K562 (cell line): ENCODE measurements around the gene IPO11. TPM values are rescaled to one million over a fixed set of nuclear protein-coding genes. Genes with fewer than 3 reads are reported as not detected.

ENCODE experiments used
- HDAC8 ChIP-seq: fragments of 450-650 bp; IDR thresholded peaks from 2 replicates; pipeline ENCODE4 v1.6.1; 2016; ENCODE audit warnings: mild to moderate bottlenecking, missing genetic modification characterization, moderate library complexity, missing compliant biosample characterization
- HNRNPUL1 ChIP-seq: fragments of 200-400 bp; formaldehyde crosslinking; IDR thresholded peaks from 2 replicates; pipeline ENCODE4 v1.6.1; 2017; ENCODE audit warnings: low read length
- IRF9 ChIP-seq: fragments of 450-650 bp; IDR thresholded peaks from 2 replicates; pipeline ENCODE4 v1.6.1; 2016; ENCODE audit warnings: missing biosample characterization, missing genetic modification characterization
- KDM1A ChIP-seq, 2 experiments: fragments of 450-650 bp; IDR thresholded peaks; 2 replicates each; pipeline ENCODE4 v1.6.1; 2016; ENCODE audit warnings: mild to moderate bottlenecking in 2 of 2
- MTA3 ChIP-seq: fragments of 450-650 bp; formaldehyde crosslinking; IDR thresholded peaks from 2 replicates; pipeline ENCODE4 v1.6.1; 2017; ENCODE audit warnings: mild to moderate bottlenecking, borderline replicate concordance
- MTF1 ChIP-seq: fragments of 250-450 bp; sonication (Bioruptor Pico); IDR thresholded peaks from 2 replicates; pipeline ENCODE4 v1.9.0; 2021; ENCODE audit warnings: moderate library complexity, mild to moderate bottlenecking, inconsistent platforms, borderline replicate concordance
- PATZ1 ChIP-seq: fragments of 250-450 bp; sonication (Bioruptor Pico); IDR thresholded peaks from 2 replicates; pipeline ENCODE4 v1.5.0; 2020; ENCODE audit warnings: mild to moderate bottlenecking, borderline replicate concordance
- PRMT5 ChIP-seq: sonication (generic); formaldehyde crosslinking; IDR thresholded peaks from 2 replicates; pipeline ENCODE4 v1.5.0; 2020; ENCODE audit warnings: missing genetic modification reagents
- RBFOX2 ChIP-seq: fragments of 200-400 bp; formaldehyde crosslinking; IDR thresholded peaks from 2 replicates; pipeline ENCODE4 v1.6.1; 2017; ENCODE audit warnings: low read depth, mild to moderate bottlenecking, low read length, moderate library complexity
- RFX1 ChIP-seq: fragments of 450-650 bp; IDR thresholded peaks from 2 replicates; pipeline ENCODE4 v1.6.1; 2016; ENCODE audit warnings: mild to moderate bottlenecking, moderate library complexity
- SIRT6 ChIP-seq: IDR thresholded peaks from one replicate; pipeline ENCODE4 v1.6.1; 2012; ENCODE audit warnings: low read depth, mild to moderate bottlenecking, control low read depth, inconsistent platforms, low read length, moderate library complexity
- SNRNP70 ChIP-seq: fragments of 200-400 bp; formaldehyde crosslinking; optimal IDR thresholded peaks from 2 replicates; pipeline ENCODE3; 2017; ENCODE audit warnings: low read depth, low read length
- SRSF1 ChIP-seq: fragments of 200-400 bp; formaldehyde crosslinking; IDR thresholded peaks from 2 replicates; pipeline ENCODE4 v1.6.1; 2017; ENCODE audit warnings: mild to moderate bottlenecking, low read depth, low read length, moderate library complexity
- TAL1 ChIP-seq: fragments of 450-650 bp; IDR thresholded peaks from 2 replicates; pipeline ENCODE4 v1.6.1; 2016; ENCODE audit warnings: mild to moderate bottlenecking
- UBTF ChIP-seq, 2 experiments: IDR thresholded peaks; 2 replicates each; pipeline ENCODE4 v1.6.1; 2012; ENCODE audit warnings: improper control_type of control experiment in 2 of 2, low read depth in 2 of 2, low read length in 2 of 2, borderline replicate concordance in 1 of 2
- WHSC1 ChIP-seq: IDR thresholded peaks from one replicate; pipeline ENCODE4 v1.6.1; 2012; ENCODE audit warnings: low read length, control low read depth, inconsistent platforms
- YBX1 ChIP-seq: fragments of 450-650 bp; IDR thresholded peaks from 2 replicates; pipeline ENCODE4 v1.7.1; 2016; ENCODE audit warnings: mild to moderate bottlenecking
- ZBTB9 ChIP-seq: fragments of 450-650 bp; formaldehyde crosslinking; IDR thresholded peaks from 2 replicates; pipeline ENCODE4 v1.4.0; 2020; ENCODE audit warnings: mild to moderate bottlenecking, moderate library complexity
- ZNF121 ChIP-seq: sonication (generic); formaldehyde crosslinking; conservative IDR thresholded peaks from 2 replicates; pipeline ENCODE4 v1.8.0; 2022; ENCODE audit warnings: missing genetic modification reagents
- ZNF124 ChIP-seq: sonication (generic); formaldehyde crosslinking; IDR thresholded peaks from 2 replicates; pipeline ENCODE4 v1.8.1; 2022; ENCODE audit warnings: missing genetic modification reagents
- ZNF551 ChIP-seq: fragments of 250-450 bp; sonication (Bioruptor Pico); IDR thresholded peaks from 2 replicates; pipeline ENCODE4 v1.5.0; 2021; ENCODE audit warnings: mild to moderate bottlenecking, moderate library complexity
- polyA plus RNA-seq, 8 experiments: library from polyadenylated mRNA; depleted of rRNA in 4 of 8; stranded (reverse) in 5 of 8; unstranded in 3 of 8; fragments of >200 nt; fragmentation: Nextera tagmentation in 2 of 8; fragmentation: Illumina TruSeq in 1 of 8; extraction: Ambion mirVana in 2 of 8; extraction: Trizol in 1 of 8; gene quantifications; 2 replicates each; pipeline versions ENCODE4 v1.2.1 to v1.2.3, GENCODE V29; 2011 to 2014; ENCODE audit warnings: inconsistent platforms in 1 of 8, missing spikeins in 1 of 8
- total RNA-seq, 7 experiments: library from RNA; depleted of rRNA in 6 of 7; stranded (reverse); fragments of >200 nt in 6 of 7; fragmentation: Illumina TruSeq in 2 of 7; extraction: Trizol in 2 of 7; gene quantifications; 2 replicates each; pipeline versions ENCODE4 v1.2.1 to v1.2.3, GENCODE V29; 2011 to 2021; ENCODE audit warnings: low replicate concordance in 1 of 7
- TF ChIP-seq, protein P1 (sequence below): fragments of 250-450 bp; sonication (Bioruptor Pico); IDR thresholded peaks from 2 replicates; pipeline ENCODE4 v1.5.0; 2020; ENCODE audit warnings: mild to moderate bottlenecking

Gene IPO11
- total and polyA plus RNA-seq, 9 of the 15 experiments (the other 6 are each of a cell fraction or from before 2014, with no cell fraction given), result 38.7 to 96.0 (median 70.9) TPM

- TF ChIP-seq MTA3 (no peak), IRF9 (tag) (no peak), SIRT6 (no peak), PRMT5 (CRISPR knock-in tag) (no peak), PATZ1 (CRISPR knock-in tag) (no peak), HNRNPUL1 (no peak), UBTF (IDR thresholded peaks at IDR 0.05; ENCODE audit: borderline replicate concordance in 1 of 2, low read depth in 2 of 2, low read length in 2 of 2) (no peak), RBFOX2 (no peak), ZNF551 (CRISPR knock-in tag) (no peak), RFX1 (peak; percentile 22; the same call in 1 of the 2 replicates), YBX1 (no peak), WHSC1 (no peak), ZNF124 (no peak), SRSF1 (no peak), ZBTB9 (CRISPR knock-in tag) (no peak), KDM1A (IDR thresholded peaks at IDR 0.05) (peak; percentile 20 to 51; a peak in 2 of 4 replicates), HDAC8 (tag) (no peak), MTF1 (CRISPR knock-in tag) (no peak), SNRNP70 (no peak), ZNF121 (CRISPR knock-in tag) (no peak), TAL1 (peak; percentile 85)
- TF ChIP-seq, protein P1, sequence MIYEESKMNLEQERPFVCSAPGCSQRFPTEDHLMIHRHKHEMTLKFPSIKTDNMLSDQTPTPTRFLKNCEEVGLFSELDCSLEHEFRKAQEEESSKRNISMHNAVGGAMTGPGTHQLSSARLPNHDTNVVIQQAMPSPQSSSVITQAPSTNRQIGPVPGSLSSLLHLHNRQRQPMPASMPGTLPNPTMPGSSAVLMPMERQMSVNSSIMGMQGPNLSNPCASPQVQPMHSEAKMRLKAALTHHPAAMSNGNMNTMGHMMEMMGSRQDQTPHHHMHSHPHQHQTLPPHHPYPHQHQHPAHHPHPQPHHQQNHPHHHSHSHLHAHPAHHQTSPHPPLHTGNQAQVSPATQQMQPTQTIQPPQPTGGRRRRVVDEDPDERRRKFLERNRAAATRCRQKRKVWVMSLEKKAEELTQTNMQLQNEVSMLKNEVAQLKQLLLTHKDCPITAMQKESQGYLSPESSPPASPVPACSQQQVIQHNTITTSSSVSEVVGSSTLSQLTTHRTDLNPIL (CRISPR knock-in tag), result no peak
Observed at GRCh38 chr5:62421414-62421813, 8.9 kb downstream of the IPO11 start (continued).
